SKM-1 treated with dmso at 0.1 percent for 144 hours (cell line): Measurements from ENCODE around the gene KMT2B.
"Not testable (repeated sequence)": the region's sequence is repeated elsewhere in the genome, so short reads cannot be mapped to it uniquely, and the experiment has no call there.

Experiments
- DNase-seq: peaks from one replicate; lab custom pipeline; 2025; ENCODE audit not compliant: unreplicated experiment; lab: John Stamatoyannopoulos, UW

Gene KMT2B

DNA sequence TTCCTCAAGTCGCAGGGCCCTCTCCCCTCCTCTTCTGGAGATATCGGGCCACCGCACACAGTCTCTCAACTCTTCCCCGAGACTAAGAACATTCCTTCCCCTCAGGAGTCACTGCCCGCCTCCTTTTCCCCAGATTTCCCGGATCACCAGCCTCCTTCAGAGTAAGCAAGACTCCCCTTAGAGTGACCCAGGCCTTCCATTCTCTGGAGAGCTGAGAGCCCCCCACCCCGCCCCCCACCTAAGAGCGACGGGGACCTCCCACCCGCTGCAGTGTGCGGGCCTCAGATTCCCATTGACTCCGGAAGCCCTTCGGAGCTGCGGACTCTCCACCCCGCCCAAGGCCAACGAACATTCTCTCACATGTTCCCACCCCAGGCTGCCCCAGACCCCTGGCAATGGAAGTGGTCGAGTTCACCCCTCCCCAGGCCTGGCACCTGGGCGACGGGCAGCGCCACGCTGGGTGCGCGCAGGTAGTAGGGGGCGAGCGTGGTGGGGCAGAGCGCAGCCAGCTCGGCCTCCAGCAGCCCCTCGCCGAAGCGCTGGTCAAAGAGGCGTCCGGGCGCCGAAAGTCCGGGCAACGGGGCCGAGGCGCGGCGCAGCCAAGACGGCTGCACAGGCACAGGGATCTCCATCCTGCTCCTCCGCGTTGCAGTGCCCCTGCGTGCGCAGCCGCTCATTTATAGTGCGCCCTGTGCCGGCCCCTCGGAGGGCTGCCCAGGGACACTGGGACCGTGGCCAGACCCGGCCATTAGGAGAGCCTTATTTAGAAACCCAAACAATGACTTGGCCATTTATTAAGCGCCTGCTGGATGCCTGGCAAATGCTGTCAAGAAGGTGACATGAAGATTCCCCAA is 38.8 kb downstream of the KMT2B start, which contains the start of gene HSPB6:
Gene HSPB6, minus strand, starts transcription at position 653 of the 854 bp plus-strand sequence. Its CDS starts 21 bp downstream, at position 632.
- DNase-seq, result no peak

- no peak for DNase-seq
Measured at GRCh38 chr19:35757231-35757748, 39.5 kb downstream of the KMT2B start.

DNA sequence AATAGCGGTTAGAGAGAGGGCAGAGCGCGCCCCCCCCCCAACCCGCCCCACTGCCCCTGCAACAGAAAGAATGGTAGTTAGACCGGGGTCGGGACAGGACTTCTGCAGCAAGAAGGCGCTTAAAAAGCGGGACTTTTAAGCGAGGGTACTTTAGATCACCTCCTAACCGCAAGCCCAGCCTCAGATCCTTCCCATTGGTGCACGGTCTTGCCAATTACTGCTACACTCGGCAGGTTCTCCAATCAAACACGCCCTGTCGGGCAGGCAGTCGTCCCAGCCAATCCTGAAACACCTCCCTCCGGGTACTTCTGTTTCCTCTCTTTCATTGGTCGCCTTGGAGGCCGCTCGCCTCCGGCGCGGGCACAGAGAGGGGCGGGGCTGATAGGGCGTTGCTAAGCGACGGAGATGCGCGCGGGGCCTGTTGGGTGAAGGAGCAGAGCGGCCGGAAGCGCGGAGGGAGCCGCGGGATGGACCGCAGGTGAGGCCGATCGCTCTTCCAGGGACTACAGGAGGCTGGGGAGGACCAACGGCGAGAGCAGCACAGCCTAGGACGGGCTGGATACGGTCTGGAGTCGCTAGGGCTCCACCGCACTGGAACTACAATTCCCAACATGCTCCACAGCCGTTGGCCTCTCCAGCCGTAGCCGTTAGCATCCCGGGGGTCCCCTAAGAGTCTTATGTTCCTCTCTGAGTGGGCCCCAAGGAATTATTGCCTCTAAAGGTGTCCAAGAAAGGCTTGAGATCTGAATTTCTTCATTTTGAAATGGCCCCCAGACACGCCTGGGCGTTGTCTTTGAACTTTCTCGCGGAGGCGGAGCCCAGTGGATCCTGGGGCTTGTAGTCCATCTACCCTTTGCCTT is 40.2 kb downstream of the KMT2B start, which contains the start of gene PROSER3:
Gene PROSER3, plus strand, starts transcription at position 428 of the 860 bp plus-strand sequence. Its CDS starts 40 bp downstream, at position 468.
- DNase-seq, result peak; percentile 99

DNA sequence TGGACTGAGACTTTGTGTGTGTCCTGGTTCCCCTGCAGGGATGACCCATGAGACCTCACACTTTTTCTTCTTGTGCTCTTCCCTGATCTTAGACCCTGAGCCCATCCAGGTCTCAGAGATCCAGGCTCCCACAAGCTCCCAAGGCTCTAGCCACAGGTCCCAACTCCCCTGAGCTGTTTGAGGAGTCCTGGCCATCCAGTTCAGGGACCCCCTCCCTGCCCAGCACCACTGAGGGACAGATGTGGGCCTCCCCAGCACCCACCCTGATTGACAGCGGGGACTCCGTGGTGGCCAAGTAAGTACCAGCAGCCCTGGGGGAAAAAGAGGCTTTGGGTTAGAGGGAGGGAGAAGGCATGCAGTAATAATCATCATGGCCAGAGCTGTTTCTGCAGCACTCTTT is 41.9 kb downstream of the KMT2B start:
- DNase-seq, result no peak

GRCh38 chr19:35760711-35761349 is 43.0 kb downstream of the KMT2B start:
- DNase-seq, result no peak

- no peak for DNase-seq
Measured at GRCh38 chr19:35764432-35765315, 46.9 kb downstream of the KMT2B start.

- DNase-seq, result no peak
Measured at GRCh38 chr19:35766571-35767104, 48.8 kb downstream of the KMT2B start.

- no peak for DNase-seq
Measured at GRCh38 chr19:35767288-35768081, 49.7 kb downstream of the KMT2B start.

DNA sequence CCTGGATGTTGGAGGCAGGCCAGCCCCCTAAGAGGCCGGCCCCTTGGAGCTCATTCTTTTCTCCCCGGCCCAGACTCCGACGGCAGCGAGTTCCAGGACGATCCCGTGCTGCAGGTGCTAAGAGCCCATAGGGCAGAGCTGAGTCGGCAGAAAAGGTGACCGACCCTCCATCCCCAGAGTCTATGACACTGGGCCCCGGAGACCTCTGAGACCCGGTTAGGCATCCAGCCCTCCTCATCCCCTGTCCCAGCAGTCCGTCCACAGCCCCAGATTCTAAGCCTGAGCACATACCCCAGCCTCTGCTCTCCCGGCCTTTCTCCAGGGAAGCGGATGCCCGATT is 50.2 kb downstream of the KMT2B start:
- no peak for DNase-seq

GRCh38 chr19:35772362-35772761 is 54.6 kb downstream of the KMT2B start:
- not testable (repeated sequence) for DNase-seq

DNA sequence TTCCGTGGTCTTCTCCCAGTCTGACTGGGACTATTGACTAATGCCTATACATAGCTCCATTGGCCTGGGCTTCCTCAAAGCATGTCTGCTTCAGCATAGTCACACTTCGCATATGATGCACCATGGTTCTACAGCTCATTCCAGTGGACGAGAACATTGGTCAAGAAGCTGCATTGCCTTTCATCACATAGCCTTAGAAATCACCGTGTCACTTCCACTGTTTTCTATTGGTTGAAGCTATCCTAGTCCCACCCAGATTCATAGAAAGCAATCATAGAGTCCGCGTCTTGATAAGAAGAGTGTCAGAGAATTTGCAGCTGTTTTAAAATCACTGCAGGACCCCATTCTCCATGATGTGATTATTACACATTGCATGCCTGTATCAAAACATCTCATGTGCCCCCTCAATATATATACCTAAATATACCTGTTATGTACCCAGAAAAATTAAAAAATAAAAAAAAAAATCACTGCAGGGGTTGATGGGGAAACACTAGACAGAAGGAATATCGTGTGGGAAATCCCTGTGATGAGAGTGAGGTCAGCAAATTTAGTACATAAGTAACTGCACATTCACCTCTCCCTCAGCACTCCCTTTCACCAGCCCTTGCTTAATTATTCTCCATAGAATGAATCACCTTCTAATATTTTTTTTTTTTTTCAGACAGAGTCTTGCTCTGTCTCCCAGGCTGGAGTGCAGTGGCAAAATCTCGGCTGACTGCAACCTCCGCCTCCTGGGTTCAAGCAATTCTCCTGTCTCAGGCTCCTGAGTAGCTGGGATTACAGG is 55.4 kb downstream of the KMT2B start:
- DNase-seq, result no peak

- no peak for DNase-seq
Measured at GRCh38 chr19:35774274-35775045, 56.7 kb downstream of the KMT2B start.

DNA sequence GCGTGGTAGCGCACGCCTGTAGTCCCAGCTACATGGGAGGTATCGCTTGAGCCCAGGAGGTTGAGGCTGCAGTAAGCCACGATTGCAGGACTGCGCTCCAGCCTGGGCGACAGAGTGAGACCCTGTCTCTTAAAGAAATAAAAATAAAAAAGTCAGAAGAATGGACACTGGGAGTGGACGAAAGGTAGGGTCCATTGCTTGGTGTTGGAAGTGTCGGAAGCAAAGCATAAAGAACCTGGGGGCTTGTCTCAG is 57.2 kb downstream of the KMT2B start:
- DNase-seq, result no peak

GRCh38 chr19:35775298-35776101 is 57.7 kb downstream of the KMT2B start, which contains the start of gene ARHGAP33:
Gene ARHGAP33, plus strand, starts transcription at chr19:35775564. Its CDS starts 95 bp downstream, at chr19:35775659.
- peak; percentile 96 for DNase-seq

DNA sequence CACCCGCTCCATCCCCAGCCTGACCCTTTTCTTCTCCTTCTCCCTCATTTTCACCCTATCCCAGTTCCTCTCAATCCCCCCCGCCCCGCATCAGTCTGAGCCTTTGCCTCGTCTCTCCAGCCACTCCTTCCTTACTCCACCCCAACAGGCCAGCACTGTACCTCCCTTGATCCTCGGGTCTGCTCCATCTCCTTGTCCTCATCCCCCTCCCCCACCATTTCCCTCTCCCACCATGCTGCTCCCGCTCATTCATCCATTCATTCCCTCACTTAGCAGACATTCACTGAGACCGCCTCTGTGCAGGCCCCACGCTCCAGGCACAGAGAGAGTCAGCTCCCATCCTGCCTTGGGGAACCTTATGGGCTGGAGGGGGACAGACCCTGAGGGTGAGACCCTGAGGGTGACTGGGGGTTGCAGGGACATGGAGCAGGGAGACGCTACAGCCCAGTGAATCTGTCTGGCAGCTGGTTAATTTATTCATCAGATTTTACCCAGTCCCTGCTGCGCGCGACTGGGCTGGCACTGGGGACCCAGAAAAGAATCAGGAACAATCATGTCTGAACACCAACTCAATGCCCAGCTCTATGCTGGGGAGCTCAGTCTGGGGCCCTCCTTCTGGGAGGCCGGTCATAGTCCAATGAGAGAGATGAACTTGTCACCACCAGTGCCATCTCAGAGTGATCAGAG is 58.4 kb downstream of the KMT2B start:
- DNase-seq, result no peak

GRCh38 chr19:35777086-35777841 is 59.5 kb downstream of the KMT2B start:
- DNase-seq, result no peak
